Diencephalon (tissue), 1 donor: ENCODE data around the gene TRAPPC13. TPM values are rescaled to one million over a fixed set of nuclear protein-coding genes. Genes with fewer than 3 reads are reported as not detected.

Experiments used
- small RNA-seq: library from RNA; depleted of rRNA; stranded (forward); fragments of <200 nt; gene quantifications from one replicate; pipeline ENCODE3, GENCODE V24; 2014
- total RNA-seq: library from RNA; depleted of rRNA; stranded (reverse); fragments of >200 nt; gene quantifications from one replicate; pipeline ENCODE4 v1.2.3, GENCODE V29; 2014

Gene TRAPPC13
- 49.6 TPM for total RNA-seq

GRCh38 chr5:65624571-65625555 is at the start of gene TRAPPC13, which contains the start of gene SHLD3:
Gene TRAPPC13, plus strand, starts transcription at chr5:65625027. Its CDS starts 34 bp downstream, at chr5:65625061.
Gene SHLD3, plus strand, starts transcription at chr5:65625027. Its CDS starts 4,561 bp downstream, at chr5:65629588.

GRCh38 chr5:65624025-65624570 is 729 bp upstream of the TRAPPC13 start, which contains the start of gene TRIM23:
Gene TRIM23, minus strand, starts transcription at chr5:65624333. Its CDS starts 59 bp downstream, at chr5:65624274.

Small RNAs within 50 kb of the gene (small RNA-seq; reads per million reads assigned to genes)
- gene RNU6-540P, result not detected

Other genes starting within 250 kb of the TRAPPC13 start
- 27.5 TPM for gene ADAMTS6, start 143.1 kb upstream of the TRAPPC13 start, total RNA-seq
- gene CENPK, start 61.9 kb upstream of the TRAPPC13 start, total RNA-seq, result 12.0 TPM
- gene PPWD1, start 61.7 kb upstream of the TRAPPC13 start, total RNA-seq, result 53.5 TPM
- 87.2 TPM for gene TRIM23, start 694 bp upstream of the TRAPPC13 start, total RNA-seq
- 10.8 TPM for gene SHLD3, start within 50 bp of the TRAPPC13 start, total RNA-seq
- gene SGTB, start 97.1 kb downstream of the TRAPPC13 start, total RNA-seq, result 49.1 TPM
- 57.7 TPM for gene NLN, start 97.2 kb downstream of the TRAPPC13 start, total RNA-seq